PFSK-1 (cell line): ENCODE results near the gene CUX1.

Experiments
- FOXP2 ChIP-seq: optimal IDR thresholded peaks from 2 replicates; pipeline ENCODE3; 2011; ENCODE audit warnings: borderline replicate concordance, control low read depth, inconsistent platforms; ENCODE audit not compliant: insufficient read depth; ENCODE audit errors: extremely low read length, extremely low read depth
- POLR2AphosphoS5 ChIP-seq: IDR thresholded peaks from 2 replicates; pipeline ENCODE4 v1.6.1; 2012; ENCODE audit warnings: low read depth, mild to moderate bottlenecking, control low read depth, low read length, moderate library complexity
- REST ChIP-seq, 2 experiments: IDR thresholded peaks; 2 replicates each; pipeline versions ENCODE4 v1.6.1 to v1.8.0; 2011 to 2012; ENCODE audit warnings: low read depth in 2 of 2, low read length in 2 of 2, control low read depth in 1 of 2, inconsistent platforms in 1 of 2, mild to moderate bottlenecking in 1 of 2, moderate library complexity in 1 of 2; ENCODE audit not compliant: insufficient read depth in 1 of 2
- SIN3A ChIP-seq: IDR thresholded peaks from 2 replicates; pipeline ENCODE4 v1.6.1; 2012; ENCODE audit warnings: mild to moderate bottlenecking, low read length, moderate library complexity, borderline replicate concordance; ENCODE audit not compliant: insufficient read depth
- TAF1 ChIP-seq: IDR thresholded peaks from 2 replicates; pipeline ENCODE4 v1.6.1; 2012; ENCODE audit warnings: low read length, control low read depth, borderline replicate concordance; ENCODE audit not compliant: insufficient read depth

The CUX1 gene

GRCh38 chr7:102155821-102156441 lies 338.5 kb downstream of the CUX1 start:
- TF ChIP-seq POLR2AphosphoS5 (no peak), FOXP2 (no peak), TAF1 (no peak), REST (IDR thresholded peaks at IDR 0.05; ENCODE audit: insufficient read depth in 1 of 2, low read depth in 2 of 2, low read length in 2 of 2) (no peak), SIN3A (no peak)

GRCh38 chr7:102156867-102157266 lies 339.4 kb downstream of the CUX1 start:
- no peak for TF ChIP-seq TAF1
- no peak for TF ChIP-seq REST (IDR thresholded peaks at IDR 0.05; ENCODE audit: insufficient read depth in 1 of 2, low read depth in 2 of 2, low read length in 2 of 2)
- no peak for TF ChIP-seq FOXP2
- no peak for TF ChIP-seq POLR2AphosphoS5
- TF ChIP-seq SIN3A: no peak

- TF ChIP-seq SIN3A (no peak), POLR2AphosphoS5 (no peak), TAF1 (no peak), REST (IDR thresholded peaks at IDR 0.05; ENCODE audit: insufficient read depth in 1 of 2, low read depth in 2 of 2, low read length in 2 of 2) (no peak), FOXP2 (no peak)
Measured at GRCh38 chr7:102165136-102165535, 347.7 kb downstream of the CUX1 start.

- no peak for TF ChIP-seq REST (IDR thresholded peaks at IDR 0.05; ENCODE audit: insufficient read depth in 1 of 2, low read depth in 2 of 2, low read length in 2 of 2)
- no peak for TF ChIP-seq TAF1
- TF ChIP-seq SIN3A: no peak
Measured at GRCh38 chr7:102167254-102167653, 349.8 kb downstream of the CUX1 start.
